HG02642 (cell line): ENCODE results near the gene RABGAP1L.

Experiments
- ATAC-seq: cut with Tn5 transposase; IDR thresholded peaks from one replicate; pipeline ENCODE4 v1.9.1; 2021; ENCODE audit warnings: mild to moderate bottlenecking; ENCODE audit not compliant: unreplicated experiment, poor library complexity

The RABGAP1L gene

GRCh38 chr1:174726167-174726879 lies 567.0 kb downstream of the RABGAP1L start:
- no peak for ATAC-seq

- ATAC-seq: no peak
Measured at GRCh38 chr1:174726880-174727585, 567.7 kb downstream of the RABGAP1L start.

- no peak for ATAC-seq
Measured at GRCh38 chr1:174734270-174734669, 575.0 kb downstream of the RABGAP1L start.

GRCh38 chr1:174736831-174737230 lies 577.5 kb downstream of the RABGAP1L start:
- no peak for ATAC-seq

GRCh38 chr1:174740249-174740968 lies 581.1 kb downstream of the RABGAP1L start:
- no peak for ATAC-seq

GRCh38 chr1:174742805-174743653 lies 583.7 kb downstream of the RABGAP1L start:
- ATAC-seq: no peak

GRCh38 chr1:174743654-174744561 lies 584.6 kb downstream of the RABGAP1L start:
- no peak for ATAC-seq

GRCh38 chr1:174744886-174745285 lies 585.6 kb downstream of the RABGAP1L start:
- ATAC-seq: no peak

- ATAC-seq: no peak
Measured at GRCh38 chr1:174746024-174746808, 586.9 kb downstream of the RABGAP1L start.

GRCh38 chr1:174747613-174748012 lies 588.3 kb downstream of the RABGAP1L start:
- ATAC-seq: no peak

GRCh38 chr1:174748586-174748985 lies 589.3 kb downstream of the RABGAP1L start:
- ATAC-seq: no peak

GRCh38 chr1:174753131-174753530 lies 593.8 kb downstream of the RABGAP1L start:
- no peak for ATAC-seq

- ATAC-seq: no peak
Measured at GRCh38 chr1:174761335-174761734, 602.0 kb downstream of the RABGAP1L start.

GRCh38 chr1:174761901-174762585 lies 602.7 kb downstream of the RABGAP1L start:
- ATAC-seq: no peak

GRCh38 chr1:174764191-174764590 lies 604.9 kb downstream of the RABGAP1L start:
- no peak for ATAC-seq

- no peak for ATAC-seq
Measured at GRCh38 chr1:174766727-174767126, 607.4 kb downstream of the RABGAP1L start.

GRCh38 chr1:174768516-174768915 lies 609.2 kb downstream of the RABGAP1L start:
- ATAC-seq: no peak

GRCh38 chr1:174768949-174769348 lies 609.6 kb downstream of the RABGAP1L start:
- no peak for ATAC-seq
